ENCODE data around the gene LYZL2. TPM values are rescaled to one million over a fixed set of nuclear protein-coding genes. Genes with fewer than 3 reads are reported as not detected.

The LYZL2 gene
- total RNA-seq, 1 experiment from 2014 or later: not detected

- H3K27ac Mint-ChIP-seq (ENCODE audit: low read depth, unreplicated experiment): no peak overlapping the region
- peaks cover 5% of the 10 kb centered on the region for H3K36me3 Mint-ChIP-seq (ENCODE audit: insufficient read depth, unreplicated experiment)
- CTCF ChIA-PET: interaction anchor here (1.0 to 2.9 kb wide), 3 partner anchors 10 to 44 kb away, joined by 3 to 15 read pairs (median 5); no protein-coding TSS in a partner anchor
- H3K4me1 Mint-ChIP-seq (ENCODE audit: insufficient read depth, unreplicated experiment): peaks cover 14% of the 10 kb centered on the region
- TF ChIP-seq CTCF (IDR thresholded peaks at IDR 0.05; ENCODE audit: unreplicated experiment): no peak
- POLR2A ChIA-PET: no interaction called here
- DNase-seq (ENCODE audit: unreplicated experiment): no peak
- intact Hi-C loops (cut with micrococcal nuclease): loop anchor here (10.0 kb wide), 1 partner anchor 316 kb away; no protein-coding TSS in a partner anchor
- no peaks in the 10 kb centered on the region for H3K9me3 Mint-ChIP-seq (ENCODE audit: unreplicated experiment)
- no peaks in the 10 kb centered on the region for H3K27me3 Mint-ChIP-seq (ENCODE audit: insufficient read depth, unreplicated experiment)
- no TSS peak for BruUV-seq (replicated peaks)
- no peak overlapping the region for H3K4me3 Mint-ChIP-seq (ENCODE audit: unreplicated experiment)
Measured at GRCh38 chr10:30580676-30581075, 48.9 kb downstream of the LYZL2 start.

GRCh38 chr10:30580241-30580640 lies 49.3 kb downstream of the LYZL2 start:
- Mint-ChIP-seq H3K4me3 (ENCODE audit: unreplicated experiment) (no peak overlapping the region), H3K4me1 (ENCODE audit: insufficient read depth, unreplicated experiment) (peaks cover 14% of the 10 kb centered on the region), H3K36me3 (ENCODE audit: insufficient read depth, unreplicated experiment) (peaks cover 5% of the 10 kb centered on the region), H3K27ac (ENCODE audit: low read depth, unreplicated experiment) (no peak overlapping the region), H3K27me3 (ENCODE audit: insufficient read depth, unreplicated experiment) (no peaks in the 10 kb centered on the region), H3K9me3 (ENCODE audit: unreplicated experiment) (no peaks in the 10 kb centered on the region)
- TF ChIP-seq CTCF (IDR thresholded peaks at IDR 0.05; ENCODE audit: unreplicated experiment): no peak
- BruUV-seq (replicated peaks): no TSS peak
- no peak for DNase-seq (ENCODE audit: unreplicated experiment)
- POLR2A ChIA-PET: no interaction called here
- intact Hi-C loops (cut with micrococcal nuclease): loop anchor here (10.0 kb wide), 1 partner anchor 315 kb away; no protein-coding TSS in a partner anchor
- CTCF ChIA-PET: interaction anchor here (1.8 to 2.9 kb wide), 2 partner anchors 10 to 16 kb away, joined by 5 to 15 read pairs; no protein-coding TSS in a partner anchor

- H3K4me3 Mint-ChIP-seq (ENCODE audit: unreplicated experiment): no peak overlapping the region
- intact Hi-C loops (cut with micrococcal nuclease): no loop called here
- no peak overlapping the region for H3K27ac Mint-ChIP-seq (ENCODE audit: low read depth, unreplicated experiment)
- no TSS peak for BruUV-seq (replicated peaks)
- H3K27me3 Mint-ChIP-seq (ENCODE audit: insufficient read depth, unreplicated experiment): no peaks in the 10 kb centered on the region
- H3K9me3 Mint-ChIP-seq (ENCODE audit: unreplicated experiment): no peaks in the 10 kb centered on the region
- H3K4me1 Mint-ChIP-seq (ENCODE audit: insufficient read depth, unreplicated experiment): peaks cover 14% of the 10 kb centered on the region
- TF ChIP-seq CTCF (IDR thresholded peaks at IDR 0.05; ENCODE audit: unreplicated experiment): no peak
- ChIA-PET CTCF (interaction anchor here (2.9 kb wide), 1 partner anchor 11 kb away, joined by 15 read pairs; no protein-coding TSS in a partner anchor), POLR2A (no interaction called here)
- DNase-seq (ENCODE audit: unreplicated experiment): no peak
- peaks cover 5% of the 10 kb centered on the region for H3K36me3 Mint-ChIP-seq (ENCODE audit: insufficient read depth, unreplicated experiment)
Measured at GRCh38 chr10:30579574-30579973, 50.0 kb downstream of the LYZL2 start.

GRCh38 chr10:30577048-30577447 lies 52.5 kb downstream of the LYZL2 start:
- no peak for TF ChIP-seq CTCF (IDR thresholded peaks at IDR 0.05; ENCODE audit: unreplicated experiment)
- Mint-ChIP-seq H3K4me3 (ENCODE audit: unreplicated experiment) (no peak overlapping the region), H3K27ac (ENCODE audit: low read depth, unreplicated experiment) (no peak overlapping the region), H3K36me3 (ENCODE audit: insufficient read depth, unreplicated experiment) (peaks cover 5% of the 10 kb centered on the region), H3K4me1 (ENCODE audit: insufficient read depth, unreplicated experiment) (no peaks in the 10 kb centered on the region), H3K9me3 (ENCODE audit: unreplicated experiment) (no peaks in the 10 kb centered on the region), H3K27me3 (ENCODE audit: insufficient read depth, unreplicated experiment) (no peaks in the 10 kb centered on the region)
- ChIA-PET CTCF (interaction anchor here (0.5 kb wide), 1 partner anchor 13 kb away, joined by 3 read pairs; no protein-coding TSS in a partner anchor), POLR2A (no interaction called here)
- no TSS peak for BruUV-seq (replicated peaks)
- no peak for DNase-seq (ENCODE audit: unreplicated experiment)
- intact Hi-C loops (cut with micrococcal nuclease): no loop called here

All from MCF 10A (cell line).